Mesendoderm (in vitro differentiated cells): Measurements from ENCODE around the gene MYO16.

Experiments
- DNase-seq: peaks from one replicate; pipeline ENCODE4 v3.0.0; 2013
- H2AK5ac ChIP-seq: 2 replicates; pipeline ENCODE4 v1.6.1; 2013; ENCODE audit warnings: low read length, inconsistent platforms
- H2BK120ac ChIP-seq: 2 replicates; pipeline ENCODE4 v1.6.1; 2013; ENCODE audit warnings: low read depth, mild to moderate bottlenecking, low read length, moderate library complexity, mixed read lengths
- H2BK15ac ChIP-seq: replicated peaks from 2 replicates; pipeline ENCODE4 v1.6.1; 2013; ENCODE audit warnings: low read depth, mild to moderate bottlenecking, moderate library complexity
- H2BK5ac ChIP-seq: 2 replicates; pipeline ENCODE4 v1.6.1; 2013; ENCODE audit warnings: low read length, inconsistent platforms
- H3K18ac ChIP-seq: 2 replicates; pipeline ENCODE4 v1.6.1; 2013; ENCODE audit warnings: mild to moderate bottlenecking, low read length, mixed read lengths
- H3K23ac ChIP-seq: one replicate; pipeline ENCODE4 v1.6.1; 2013; ENCODE audit warnings: low read length
- H3K27ac ChIP-seq: 2 replicates; pipeline ENCODE4 v1.5.1; 2013; ENCODE audit warnings: low read depth, mild to moderate bottlenecking, inconsistent platforms, low read length, moderate library complexity
- H3K27me3 ChIP-seq: 2 replicates; pipeline ENCODE4 v1.6.1; 2013; ENCODE audit warnings: low read length, control low read depth, mild to moderate bottlenecking, inconsistent platforms; ENCODE audit not compliant: insufficient read depth, poor library complexity
- H3K36me3 ChIP-seq: 2 replicates; pipeline ENCODE4 v1.6.1; 2013; ENCODE audit warnings: low read length, inconsistent platforms; ENCODE audit not compliant: control insufficient read depth, insufficient read depth
- H3K4ac ChIP-seq: one replicate; pipeline ENCODE4 v1.6.1; 2013; ENCODE audit warnings: low read depth, mild to moderate bottlenecking, low read length, moderate library complexity
- H3K4me1 ChIP-seq: 2 replicates; pipeline ENCODE4 v1.6.1; 2013; ENCODE audit warnings: low read depth, low read length, inconsistent platforms; ENCODE audit not compliant: control insufficient read depth
- H3K4me2 ChIP-seq: 2 replicates; pipeline ENCODE4 v1.6.1; 2013; ENCODE audit warnings: low read length
- H3K4me3 ChIP-seq: 2 replicates; pipeline ENCODE4 v1.5.1; 2013; ENCODE audit warnings: mild to moderate bottlenecking, low read length
- H3K56ac ChIP-seq: one replicate; pipeline ENCODE4 v1.6.1; 2013; ENCODE audit warnings: low read length
- H3K79me1 ChIP-seq: 2 replicates; pipeline ENCODE4 v1.6.1; 2013; ENCODE audit warnings: low read length, inconsistent platforms
- H3K79me2 ChIP-seq: 2 replicates; pipeline ENCODE4 v1.6.1; 2013; ENCODE audit warnings: mild to moderate bottlenecking, low read length; ENCODE audit not compliant: control insufficient read depth, insufficient read depth
- H3K9ac ChIP-seq: 2 replicates; pipeline ENCODE4 v1.6.1; 2013; ENCODE audit warnings: low read length, inconsistent platforms
- H4K5ac ChIP-seq: one replicate; pipeline ENCODE4 v1.6.1; 2013; ENCODE audit warnings: low read length
- H4K8ac ChIP-seq: one replicate; pipeline ENCODE4 v1.6.1; 2013; ENCODE audit warnings: low read depth, mild to moderate bottlenecking, control low read depth, low read length, moderate library complexity
- WGBS: extraction: QIAGEN DNeasy Blood & Tissue Kit; methylation state at CpG from one replicate; pipeline ENCODE4 v1.1.7; 2013; ENCODE audit warnings: low lambda C conversion rate, missing lambda C conversion rate; ENCODE audit not compliant: insufficient coverage; ENCODE audit errors: extremely low coverage; 5-methylcytosine and 5-hydroxymethylcytosine counted together

The MYO16 gene

GRCh38 chr13:109113427-109113826, 484.0 kb downstream of the MYO16 start:
- no peak overlapping the region for H3K18ac ChIP-seq
- no CpG with 5 or more reads among the region's 3 CpGs for WGBS

DNA sequence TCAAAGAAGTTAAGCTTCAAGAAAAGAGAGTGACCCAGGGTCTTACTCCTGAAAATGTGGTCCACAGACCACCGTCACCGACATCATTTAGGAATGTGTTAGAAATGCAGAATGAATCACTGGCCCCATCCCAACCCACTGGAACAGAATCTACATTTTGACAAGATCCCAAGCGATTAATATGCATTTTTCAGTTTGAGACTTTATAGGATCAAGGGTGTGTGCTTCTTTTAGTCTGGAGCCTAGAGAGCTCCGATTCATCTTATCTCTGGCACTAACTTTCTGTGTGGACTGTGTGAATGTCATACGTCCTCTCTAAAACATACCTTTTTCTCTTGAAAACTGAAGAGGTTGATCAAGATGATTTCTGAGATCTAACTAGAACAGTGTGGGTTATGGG, 484.8 kb downstream of the MYO16 start:
- Histone ChIP-seq H3K27me3 (no peaks in the 10 kb centered on the region), H3K79me2 (no peaks in the 10 kb centered on the region), H3K4me1 (no peaks in the 10 kb centered on the region), H4K5ac (no peak overlapping the region), H2BK15ac (no peak overlapping the region), H2BK5ac (no peak overlapping the region), H3K18ac (no peak overlapping the region), H3K4ac (no peak overlapping the region), H2BK120ac (no peak overlapping the region), H2AK5ac (no peak overlapping the region), H3K9ac (no peak overlapping the region), H4K8ac (no peak overlapping the region), H3K36me3 (no peaks in the 10 kb centered on the region), H3K4me3 (no peak overlapping the region), H3K56ac (no peak overlapping the region), H3K79me1 (no peaks in the 10 kb centered on the region), H3K27ac (no peak overlapping the region), H3K23ac (no peak overlapping the region), H3K4me2 (no peak overlapping the region)
- no CpG with 5 or more reads among the region's 5 CpGs for WGBS
- no peak for DNase-seq

More at GRCh38 chr13:109113427-109113826, 484.0 kb downstream of the MYO16 start:
- Histone ChIP-seq H3K4me3 (no peak overlapping the region), H3K23ac (no peak overlapping the region), H2BK5ac (no peak overlapping the region), H3K9ac (no peak overlapping the region), H4K5ac (no peak overlapping the region), H3K4me2 (no peak overlapping the region), H3K56ac (no peak overlapping the region), H3K36me3 (no peaks in the 10 kb centered on the region), H3K79me1 (no peaks in the 10 kb centered on the region), H3K4me1 (no peaks in the 10 kb centered on the region), H3K79me2 (no peaks in the 10 kb centered on the region), H3K4ac (no peak overlapping the region), H2BK120ac (no peak overlapping the region), H4K8ac (no peak overlapping the region), H3K27me3 (no peaks in the 10 kb centered on the region), H3K27ac (no peak overlapping the region), H2BK15ac (no peak overlapping the region), H2AK5ac (no peak overlapping the region)
- DNase-seq = no peak

GRCh38 chr13:109114991-109115390, 485.6 kb downstream of the MYO16 start:
- Histone ChIP-seq H3K79me1 (no peaks in the 10 kb centered on the region), H2BK5ac (no peak overlapping the region), H3K56ac (no peak overlapping the region), H4K8ac (no peak overlapping the region), H3K4ac (no peak overlapping the region), H3K4me1 (no peaks in the 10 kb centered on the region), H3K18ac (no peak overlapping the region), H3K23ac (no peak overlapping the region), H2AK5ac (no peak overlapping the region), H3K4me3 (no peak overlapping the region), H3K4me2 (no peak overlapping the region), H3K27me3 (no peaks in the 10 kb centered on the region), H3K9ac (no peak overlapping the region), H3K79me2 (no peaks in the 10 kb centered on the region), H2BK120ac (no peak overlapping the region), H2BK15ac (no peak overlapping the region), H4K5ac (no peak overlapping the region), H3K36me3 (no peaks in the 10 kb centered on the region), H3K27ac (no peak overlapping the region)
- WGBS = no CpG with 5 or more reads among the region's 2 CpGs
- DNase-seq = no peak

DNA sequence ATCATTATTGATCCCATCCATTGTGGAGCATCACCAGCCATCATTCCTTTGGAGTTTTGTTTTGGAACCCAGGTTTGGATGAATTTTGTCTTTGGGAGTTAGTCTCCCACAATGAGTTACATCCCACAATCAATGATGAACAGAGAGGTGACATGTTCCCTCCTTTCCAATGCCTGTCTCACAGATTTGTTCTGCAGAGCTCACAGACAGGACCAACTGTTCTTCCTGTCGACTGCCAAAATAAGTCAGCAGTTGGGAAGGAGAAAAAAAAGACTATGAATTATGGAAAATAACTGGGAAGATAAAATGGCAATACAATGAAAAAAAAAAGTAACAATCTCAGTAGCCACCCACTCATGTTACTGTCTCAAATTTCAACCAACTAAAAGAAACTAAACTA, 489.1 kb downstream of the MYO16 start:
- WGBS = no CpG with 5 or more reads among the region's 1 CpG
- H4K5ac ChIP-seq = no peak overlapping the region
- H2AK5ac ChIP-seq = no peak overlapping the region
- H3K4me3 ChIP-seq = no peak overlapping the region
- no peaks in the 10 kb centered on the region for H3K79me2 ChIP-seq
- no peaks in the 10 kb centered on the region for H3K79me1 ChIP-seq
- no peak overlapping the region for H3K4me2 ChIP-seq
- DNase-seq = no peak
- H3K4me1 ChIP-seq = no peaks in the 10 kb centered on the region
- no peak overlapping the region for H3K23ac ChIP-seq
- H2BK120ac ChIP-seq = no peak overlapping the region
- no peak overlapping the region for H3K18ac ChIP-seq
- no peaks in the 10 kb centered on the region for H3K36me3 ChIP-seq
- H4K8ac ChIP-seq = no peak overlapping the region
- H3K27ac ChIP-seq = no peak overlapping the region
- no peak overlapping the region for H2BK5ac ChIP-seq
- no peak overlapping the region for H3K56ac ChIP-seq
- H3K27me3 ChIP-seq = no peaks in the 10 kb centered on the region
- no peak overlapping the region for H3K4ac ChIP-seq
- H3K9ac ChIP-seq = no peak overlapping the region
- H2BK15ac ChIP-seq = no peak overlapping the region

DNA sequence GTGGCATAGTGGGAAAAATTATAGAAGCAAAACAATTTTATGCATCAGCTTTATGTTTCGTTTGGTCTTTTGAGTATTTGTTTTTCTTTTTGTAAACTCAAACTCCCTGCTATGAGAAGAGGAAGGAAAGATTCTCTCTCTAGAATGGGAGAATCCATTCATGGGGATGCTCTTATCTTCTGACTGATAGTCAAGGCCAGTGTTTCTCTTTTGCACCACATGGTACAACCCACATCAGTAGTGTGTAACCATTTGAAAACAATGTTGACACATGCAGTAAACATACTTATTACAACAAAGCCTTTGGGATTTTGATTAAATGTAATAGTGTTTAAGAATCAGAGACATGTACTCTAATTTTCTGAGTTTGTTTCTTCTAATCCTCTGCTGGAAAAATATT, 490.5 kb downstream of the MYO16 start:
- Histone ChIP-seq H3K4me3 (no peak overlapping the region), H3K9ac (no peak overlapping the region), H3K27ac (no peak overlapping the region), H2BK5ac (no peak overlapping the region), H4K8ac (no peak overlapping the region), H3K27me3 (no peaks in the 10 kb centered on the region), H2BK120ac (no peak overlapping the region), H3K79me2 (no peaks in the 10 kb centered on the region), H2BK15ac (no peak overlapping the region), H3K56ac (no peak overlapping the region), H3K4me1 (no peaks in the 10 kb centered on the region), H3K36me3 (no peaks in the 10 kb centered on the region), H2AK5ac (no peak overlapping the region), H3K79me1 (no peaks in the 10 kb centered on the region), H3K4ac (no peak overlapping the region), H3K23ac (no peak overlapping the region), H3K4me2 (no peak overlapping the region), H4K5ac (no peak overlapping the region), H3K18ac (no peak overlapping the region)
- no CpG with 5 or more reads among the region's 1 CpG for WGBS
- no peak for DNase-seq

- no CpG with 5 or more reads among the region's 5 CpGs for WGBS
- DNase-seq = peak; percentile 58
- Histone ChIP-seq H3K9ac (no peak overlapping the region), H4K5ac (no peak overlapping the region), H3K27ac (no peak overlapping the region), H3K36me3 (no peaks in the 10 kb centered on the region), H3K23ac (no peak overlapping the region), H3K4ac (no peak overlapping the region), H3K4me3 (no peak overlapping the region), H4K8ac (no peak overlapping the region), H2AK5ac (no peak overlapping the region), H3K4me2 (no peak overlapping the region), H2BK15ac (no peak overlapping the region), H2BK120ac (no peak overlapping the region), H2BK5ac (no peak overlapping the region), H3K18ac (no peak overlapping the region), H3K4me1 (no peaks in the 10 kb centered on the region), H3K56ac (no peak overlapping the region), H3K27me3 (no peaks in the 10 kb centered on the region), H3K79me2 (no peaks in the 10 kb centered on the region), H3K79me1 (no peaks in the 10 kb centered on the region)
Measured at GRCh38 chr13:109121826-109122225, 492.4 kb downstream of the MYO16 start.
